ENCODE measurements around the gene CPSF7.
"Not testable (repeated sequence)": the region's sequence is repeated elsewhere in the genome, so short reads cannot be mapped to it uniquely, and the experiment has no call there.

CPSF7 gene

DNA sequence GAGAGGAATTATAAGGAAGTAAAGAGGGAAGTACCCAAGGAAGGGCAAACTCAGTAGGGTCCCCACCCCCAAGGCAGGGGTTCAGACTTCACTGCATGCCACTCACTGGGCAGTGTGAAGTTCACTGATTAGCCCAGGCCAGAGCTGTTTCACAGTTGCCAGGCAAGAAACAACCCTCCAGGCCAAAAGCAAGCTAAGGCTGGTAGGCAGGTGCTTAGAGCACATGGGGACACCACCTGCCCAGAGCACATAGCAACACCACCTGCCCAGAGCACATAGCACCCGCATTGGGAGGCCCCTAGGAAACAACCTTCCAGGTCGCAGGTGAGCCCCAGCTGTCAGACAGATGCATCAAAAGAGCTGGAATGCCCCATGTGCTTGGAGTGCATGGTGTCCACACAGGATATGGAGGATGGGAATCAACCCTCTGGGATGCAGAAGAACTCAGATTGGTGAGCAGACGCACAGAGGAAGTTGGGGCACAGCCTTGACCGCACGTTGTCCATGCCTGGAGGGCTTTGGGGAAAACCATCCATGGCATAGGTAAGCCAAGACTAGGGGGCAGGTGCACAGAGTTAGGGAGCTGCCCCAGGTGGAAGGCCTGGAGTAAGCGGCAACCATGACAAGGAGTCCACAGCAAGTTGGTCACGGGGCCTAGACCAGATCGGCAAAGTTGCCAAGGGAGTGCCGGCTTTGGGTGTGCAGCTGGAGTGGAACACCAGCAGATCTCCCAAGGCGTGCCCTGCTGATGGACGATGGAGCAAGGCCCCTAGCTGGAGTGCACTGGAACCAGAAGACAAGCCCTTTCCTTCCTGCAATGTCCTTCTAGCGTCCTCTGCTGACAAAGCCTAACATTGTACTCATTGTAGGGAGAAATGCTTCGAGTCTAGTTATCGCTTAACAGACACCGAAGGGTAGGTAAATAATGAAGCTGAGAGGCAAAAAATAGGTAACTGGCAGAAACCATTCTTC lies 45.2 kb downstream of the CPSF7 start:
- WGBS: 89% methylated on average over 15 of the region's 15 CpGs
- peak; percentile 30 for DNase-seq
- no peak overlapping the region for H4K91ac ChIP-seq (ENCODE audit: low read length)
- H3K79me1 ChIP-seq (replicated peaks; ENCODE audit: low read length, poor library complexity, severe bottlenecking): no peaks in the 10 kb centered on the region
- H4K8ac ChIP-seq (ENCODE audit: low read length): no peak overlapping the region
- H3K4me1 ChIP-seq (ENCODE audit: control insufficient read depth, insufficient read depth, low read depth, low read length): peaks cover 2% of the 10 kb centered on the region
- H3K36me3 ChIP-seq (ENCODE audit: control insufficient read depth in 1 of 2, insufficient read depth in 2 of 2, low read depth in 1 of 2, low read length in 2 of 2): peaks cover 0 to 4% of the 10 kb centered on the region in 2 experiments
- no peak overlapping the region for H3K9ac ChIP-seq (ENCODE audit: low read length)
- H3K9me3 ChIP-seq (ENCODE audit: control insufficient read depth, low read length): no peaks in the 10 kb centered on the region
- no peak overlapping the region for H3K4ac ChIP-seq (ENCODE audit: low read depth in 1 of 2, low read length in 2 of 2)
- no peak overlapping the region for H3K4me3 ChIP-seq (ENCODE audit: insufficient read depth in 1 of 2, low read depth in 1 of 2, low read length in 2 of 2)
- H2BK120ac ChIP-seq (ENCODE audit: low read depth, low read length): no peak overlapping the region
- H3K27me3 ChIP-seq (ENCODE audit: control insufficient read depth in 1 of 2, insufficient read depth in 1 of 2, low read length in 2 of 2): no peaks in the 10 kb centered on the region
- H3K4me2 ChIP-seq (ENCODE audit: low read length, poor library complexity, severe bottlenecking): no peak overlapping the region
- no peak overlapping the region for H3K14ac ChIP-seq (ENCODE audit: low read length in 2 of 2)
- no peak overlapping the region for H2AFZ ChIP-seq (ENCODE audit: low read depth, low read length)
- H2AK5ac ChIP-seq (ENCODE audit: low read length, severe bottlenecking): no peak overlapping the region
- no peak overlapping the region for H2BK5ac ChIP-seq (ENCODE audit: low read depth, low read length, poor library complexity, severe bottlenecking)
- no peak overlapping the region for H3K18ac ChIP-seq (ENCODE audit: low read depth in 1 of 2, low read length in 2 of 2)
- H2BK15ac ChIP-seq (ENCODE audit: low read depth, poor library complexity, severe bottlenecking): no peak overlapping the region
- no peak overlapping the region for H3K27ac ChIP-seq (ENCODE audit: low read length, poor library complexity, severe bottlenecking)
- H3K23ac ChIP-seq (ENCODE audit: low read length in 2 of 2): no peak overlapping the region
- no peak overlapping the region for H2BK12ac ChIP-seq (ENCODE audit: low read length in 2 of 2)

DNA sequence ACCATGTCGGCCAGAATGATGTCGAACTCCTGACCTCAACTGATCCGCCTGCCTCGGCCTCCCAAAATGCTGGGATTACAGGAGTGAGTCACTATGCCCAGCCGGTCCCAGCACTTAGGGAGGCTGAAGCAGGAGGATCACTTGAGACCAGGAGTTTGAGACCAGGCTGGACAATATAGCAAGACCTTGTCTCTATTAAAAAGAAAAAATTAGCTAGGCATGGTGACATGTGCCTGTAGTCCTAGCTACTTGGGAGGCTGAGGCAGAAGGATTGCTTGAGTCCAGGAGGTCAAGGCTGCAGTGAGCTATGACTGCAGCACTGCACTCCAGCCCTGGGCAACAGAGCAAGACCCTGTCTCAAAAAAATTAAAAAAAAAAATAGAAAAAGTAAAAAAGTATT lies 45.9 kb downstream of the CPSF7 start:
- H3K23ac ChIP-seq (ENCODE audit: low read length in 2 of 2); H3K79me1 ChIP-seq (replicated peaks; ENCODE audit: low read length, poor library complexity, severe bottlenecking); H4K8ac ChIP-seq (ENCODE audit: low read length); H3K14ac ChIP-seq (ENCODE audit: low read length in 2 of 2); H3K27ac ChIP-seq (ENCODE audit: low read length, poor library complexity, severe bottlenecking); H2AK5ac ChIP-seq (ENCODE audit: low read length, severe bottlenecking); H3K36me3 ChIP-seq (ENCODE audit: control insufficient read depth in 1 of 2, insufficient read depth in 2 of 2, low read depth in 1 of 2, low read length in 2 of 2); DNase-seq; H3K4me2 ChIP-seq (ENCODE audit: low read length, poor library complexity, severe bottlenecking); H3K4ac ChIP-seq (ENCODE audit: low read depth in 1 of 2, low read length in 2 of 2); H3K4me1 ChIP-seq (ENCODE audit: control insufficient read depth, insufficient read depth, low read depth, low read length); H2BK15ac ChIP-seq (ENCODE audit: low read depth, poor library complexity, severe bottlenecking); H2BK5ac ChIP-seq (ENCODE audit: low read depth, low read length, poor library complexity, severe bottlenecking); H4K91ac ChIP-seq (ENCODE audit: low read length); H3K9me3 ChIP-seq (ENCODE audit: control insufficient read depth, low read length); H2BK120ac ChIP-seq (ENCODE audit: low read depth, low read length); H2AFZ ChIP-seq (ENCODE audit: low read depth, low read length); H3K9ac ChIP-seq (ENCODE audit: low read length); H3K4me3 ChIP-seq (ENCODE audit: insufficient read depth in 1 of 2, low read depth in 1 of 2, low read length in 2 of 2); H3K27me3 ChIP-seq (ENCODE audit: control insufficient read depth in 1 of 2, insufficient read depth in 1 of 2, low read length in 2 of 2); H3K18ac ChIP-seq (ENCODE audit: low read depth in 1 of 2, low read length in 2 of 2); H2BK12ac ChIP-seq (ENCODE audit: low read length in 2 of 2): not testable (repeated sequence)
- WGBS: 85% methylated on average over 5 of the region's 5 CpGs

DNA sequence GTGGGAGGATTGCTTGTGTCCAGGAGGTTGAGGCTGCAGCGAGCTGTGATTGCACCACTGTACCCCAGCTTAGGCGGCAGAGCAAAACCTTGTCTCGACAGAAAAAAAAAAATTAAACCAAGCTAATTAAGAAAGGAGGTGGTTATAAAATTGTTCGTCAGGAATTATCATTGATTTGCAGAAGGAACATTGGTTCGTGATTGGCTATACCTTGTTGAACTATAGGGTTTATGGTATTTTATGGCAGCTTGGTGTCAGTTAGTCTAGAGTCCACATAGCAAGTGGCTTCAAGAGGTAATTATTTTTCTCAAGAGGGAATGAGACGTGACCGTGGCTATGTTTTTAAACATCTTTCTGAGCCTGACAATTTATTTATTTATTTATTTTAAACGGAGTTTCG lies 48.9 kb downstream of the CPSF7 start:
- Histone ChIP-seq H3K4me3 (ENCODE audit: insufficient read depth in 1 of 2, low read depth in 1 of 2, low read length in 2 of 2) (no peak overlapping the region), H4K8ac (ENCODE audit: low read length) (no peak overlapping the region), H3K36me3 (ENCODE audit: control insufficient read depth in 1 of 2, insufficient read depth in 2 of 2, low read depth in 1 of 2, low read length in 2 of 2) (peaks cover 7 to 11% of the 10 kb centered on the region in 2 experiments), H2BK12ac (ENCODE audit: low read length in 2 of 2) (no peak overlapping the region), H3K27me3 (ENCODE audit: control insufficient read depth in 1 of 2, insufficient read depth in 1 of 2, low read length in 2 of 2) (no peaks in the 10 kb centered on the region), H3K79me1 (replicated peaks; ENCODE audit: low read length, poor library complexity, severe bottlenecking) (no peaks in the 10 kb centered on the region), H3K4ac (ENCODE audit: low read depth in 1 of 2, low read length in 2 of 2) (no peak overlapping the region), H3K4me1 (ENCODE audit: control insufficient read depth, insufficient read depth, low read depth, low read length) (peaks cover 6% of the 10 kb centered on the region), H2AK5ac (ENCODE audit: low read length, severe bottlenecking) (no peak overlapping the region), H3K9me3 (ENCODE audit: control insufficient read depth, low read length) (no peaks in the 10 kb centered on the region), H3K23ac (ENCODE audit: low read length in 2 of 2) (no peak overlapping the region), H2BK15ac (ENCODE audit: low read depth, poor library complexity, severe bottlenecking) (no peak overlapping the region), H2BK120ac (ENCODE audit: low read depth, low read length) (no peak overlapping the region), H3K18ac (ENCODE audit: low read depth in 1 of 2, low read length in 2 of 2) (no peak overlapping the region), H2AFZ (ENCODE audit: low read depth, low read length) (no peak overlapping the region), H3K14ac (ENCODE audit: low read length in 2 of 2) (no peak overlapping the region), H4K91ac (ENCODE audit: low read length) (no peak overlapping the region), H3K9ac (ENCODE audit: low read length) (no peak overlapping the region), H2BK5ac (ENCODE audit: low read depth, low read length, poor library complexity, severe bottlenecking) (no peak overlapping the region), H3K4me2 (ENCODE audit: low read length, poor library complexity, severe bottlenecking) (no peak overlapping the region), H3K27ac (ENCODE audit: low read length, poor library complexity, severe bottlenecking) (no peak overlapping the region)
- DNase-seq: no peak
- WGBS: 96% methylated on average over 7 of the region's 9 CpGs

DNA sequence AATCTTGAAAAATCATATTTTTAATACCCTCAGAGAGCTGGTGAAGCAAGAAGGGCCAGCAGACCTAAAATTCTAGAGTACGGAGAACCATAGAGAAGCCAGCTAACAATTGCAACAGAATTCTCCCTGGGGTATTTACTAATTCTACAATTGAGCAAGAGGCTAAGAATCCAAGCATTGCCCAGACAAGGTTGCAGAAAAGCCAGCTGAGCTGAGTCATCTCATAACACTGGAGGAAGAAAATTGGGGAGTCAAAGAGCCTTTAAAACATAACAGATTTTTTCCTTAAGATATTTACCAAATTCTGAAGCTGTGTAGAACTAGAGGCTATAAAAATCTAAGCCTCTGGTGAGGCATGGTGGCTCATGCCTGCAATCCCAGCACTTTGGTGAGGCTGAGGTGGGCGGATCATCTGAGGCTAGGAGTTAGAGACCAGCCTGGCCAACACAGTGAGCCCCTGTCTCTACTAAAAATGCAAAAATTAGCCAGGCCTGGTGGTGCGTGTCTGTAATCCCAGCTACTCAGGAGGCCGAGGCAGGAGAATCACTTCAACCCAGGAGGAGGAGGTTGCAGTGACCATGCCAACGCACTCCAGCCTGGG lies 51.0 kb downstream of the CPSF7 start:
- Histone ChIP-seq H2BK12ac (ENCODE audit: low read length in 2 of 2) (peak overlapping the region; percentile 65 to 82), H3K36me3 (ENCODE audit: control insufficient read depth in 1 of 2, insufficient read depth in 2 of 2, low read depth in 1 of 2, low read length in 2 of 2) (peaks cover 8 to 29% of the 10 kb centered on the region in 2 experiments), H3K4me3 (ENCODE audit: insufficient read depth in 1 of 2, low read depth in 1 of 2, low read length in 2 of 2) (no peak overlapping the region), H3K18ac (ENCODE audit: low read depth in 1 of 2, low read length in 2 of 2) (peak overlapping the region; percentile 62 to 71), H3K9ac (ENCODE audit: low read length) (peak overlapping the region; percentile 65), H3K9me3 (ENCODE audit: control insufficient read depth, low read length) (peaks cover 3% of the 10 kb centered on the region), H3K4me1 (ENCODE audit: control insufficient read depth, insufficient read depth, low read depth, low read length) (peaks cover 5% of the 10 kb centered on the region), H2AK5ac (ENCODE audit: low read length, severe bottlenecking) (no peak overlapping the region), H2BK15ac (ENCODE audit: low read depth, poor library complexity, severe bottlenecking) (no peak overlapping the region), H3K27ac (ENCODE audit: low read length, poor library complexity, severe bottlenecking) (peak overlapping the region; percentile 84), H4K8ac (ENCODE audit: low read length) (peak overlapping the region; percentile 12), H3K14ac (ENCODE audit: low read length in 2 of 2) (no peak overlapping the region), H3K4me2 (ENCODE audit: low read length, poor library complexity, severe bottlenecking) (no peak overlapping the region), H2BK5ac (ENCODE audit: low read depth, low read length, poor library complexity, severe bottlenecking) (no peak overlapping the region), H3K23ac (ENCODE audit: low read length in 2 of 2) (no peak overlapping the region), H3K27me3 (ENCODE audit: control insufficient read depth in 1 of 2, insufficient read depth in 1 of 2, low read length in 2 of 2) (no peaks in the 10 kb centered on the region), H2AFZ (ENCODE audit: low read depth, low read length) (no peak overlapping the region), H3K79me1 (replicated peaks; ENCODE audit: low read length, poor library complexity, severe bottlenecking) (no peaks in the 10 kb centered on the region), H2BK120ac (ENCODE audit: low read depth, low read length) (peak overlapping the region; percentile 27), H3K4ac (ENCODE audit: low read depth in 1 of 2, low read length in 2 of 2) (no peak overlapping the region), H4K91ac (ENCODE audit: low read length) (no peak overlapping the region)
- DNase-seq: peak; percentile 94
- WGBS: 62% methylated on average over 4 of the region's 5 CpGs

All from mesenchymal stem cell (in vitro differentiated cells and primary cell).